ENCODE results near the gene PCSK6. TPM values are rescaled to one million over a fixed set of nuclear protein-coding genes. Genes with fewer than 3 reads are reported as not detected.

The PCSK6 gene
- total RNA-seq, 2 experiments from 2014 or later, result 1.1 to 1.3 TPM

DNA sequence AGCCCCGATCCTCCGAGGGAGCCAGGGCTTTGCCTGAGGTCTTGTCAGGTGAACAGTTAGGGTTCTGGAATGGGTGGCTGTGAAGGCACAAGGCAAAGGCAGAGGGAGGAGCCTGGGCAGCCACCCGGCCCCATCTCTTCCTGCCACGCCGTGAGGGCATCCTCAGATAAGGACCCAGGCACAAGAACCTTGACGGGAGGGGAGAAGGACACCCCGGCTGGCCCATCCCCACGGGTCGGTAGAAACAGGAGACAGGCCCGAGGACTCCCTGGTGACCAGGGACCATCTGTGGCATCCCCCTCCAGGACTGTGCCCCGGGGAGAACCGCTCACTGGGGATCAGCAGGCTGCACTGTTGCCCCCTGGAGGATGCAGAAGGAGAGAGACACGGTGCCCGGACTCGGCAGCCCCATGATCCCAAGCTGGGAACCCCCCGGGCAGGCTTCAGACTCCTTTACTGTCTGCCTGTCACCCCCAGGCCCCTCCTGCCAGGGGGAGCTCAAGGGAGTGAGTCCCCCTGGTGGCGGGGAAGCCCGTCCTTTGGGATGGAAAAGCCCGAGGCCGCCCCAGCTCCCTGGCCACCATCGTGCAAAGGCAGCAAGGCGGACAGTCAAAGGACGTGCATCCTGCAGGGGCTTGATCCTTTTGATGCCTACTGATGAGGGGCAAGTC is 12.3 kb upstream of the PCSK6 start:
- POLR2A ChIA-PET, result no interaction called here
- CTCF ChIA-PET, result interaction anchor here (1.4 kb wide), 1 partner anchor 8 kb away, joined by 3 read pairs; no protein-coding TSS in a partner anchor

DNA sequence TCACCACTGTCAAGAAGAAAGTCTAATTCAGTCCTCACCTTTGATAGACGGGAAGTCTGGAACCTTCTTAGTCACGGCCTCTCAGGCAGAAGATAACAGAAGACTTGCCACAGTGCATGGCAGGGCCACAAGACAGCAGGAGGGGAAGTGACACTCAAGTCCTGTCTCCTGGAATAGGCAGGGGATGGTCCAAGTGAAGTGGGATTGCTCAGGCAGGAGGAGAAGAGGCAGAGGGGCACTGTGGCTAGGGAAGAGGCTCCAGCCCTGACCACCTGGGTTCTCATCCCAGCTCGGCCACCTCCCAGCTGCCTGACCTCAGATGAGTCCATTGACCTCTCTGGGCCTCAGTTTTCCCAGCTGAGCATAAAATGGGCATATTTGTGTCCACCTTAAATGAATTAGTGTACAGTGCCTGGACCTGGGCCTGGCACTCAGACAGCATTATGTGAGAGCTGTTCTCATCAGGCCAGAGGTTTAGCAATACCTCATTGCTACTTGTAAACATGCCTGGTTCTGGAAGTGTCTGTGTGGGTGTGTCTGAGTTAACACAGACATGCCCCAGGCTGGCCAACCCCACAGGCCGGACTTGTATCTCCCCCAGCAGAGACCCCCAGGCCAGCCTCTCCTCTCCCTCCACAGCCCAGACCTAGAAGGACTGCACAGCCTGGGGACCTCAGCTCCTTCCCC is 11.5 kb upstream of the PCSK6 start:
- POLR2A ChIA-PET, result no interaction called here

DNA sequence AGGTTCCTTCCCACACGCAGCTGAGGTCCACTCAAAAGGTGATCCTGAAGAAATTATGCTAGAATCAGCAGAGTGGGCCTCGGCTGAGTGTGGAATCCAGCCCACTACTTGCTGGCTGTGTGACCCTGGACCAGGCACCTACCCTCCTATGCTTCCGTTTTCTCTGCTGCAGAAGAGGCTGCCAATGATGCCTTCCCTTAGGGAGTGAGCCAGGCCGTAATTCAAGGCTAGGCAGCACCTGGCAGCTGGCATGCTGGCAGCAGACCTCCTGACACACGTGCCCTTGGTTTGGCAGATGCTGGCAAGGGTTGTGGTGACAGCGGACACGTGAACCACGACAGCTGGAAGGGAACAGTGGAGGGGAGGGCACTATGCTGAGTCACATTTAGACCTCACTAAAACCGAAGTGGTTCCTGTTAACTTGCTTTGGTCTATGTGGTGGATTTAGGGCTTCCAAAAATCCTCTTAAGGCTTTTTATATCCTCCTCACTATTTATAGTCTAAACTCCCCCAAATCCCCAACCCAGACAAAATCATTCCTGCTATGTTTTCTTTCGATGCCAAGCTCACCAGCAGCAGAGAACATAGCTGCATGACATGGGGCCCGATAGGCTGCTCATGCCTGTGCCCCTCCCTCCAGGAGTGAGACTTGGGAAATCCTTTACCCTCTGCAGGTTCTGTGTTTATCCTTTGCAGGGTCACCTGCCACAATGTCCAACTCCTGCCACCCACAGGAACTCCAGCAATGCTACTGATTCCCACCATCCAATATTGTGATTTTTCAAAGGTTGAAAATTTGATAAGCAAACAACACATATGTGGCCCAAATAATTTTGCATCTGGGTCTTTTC is 10.6 kb upstream of the PCSK6 start:
- ChIA-PET CTCF (no interaction called here), POLR2A (no interaction called here)

More for the DNA sequence above, 11.5 kb upstream of the PCSK6 start:
- CTCF ChIA-PET, result interaction anchor here (1.4 kb wide), 1 partner anchor 9 kb away, joined by 3 read pairs; no protein-coding TSS in a partner anchor

DNA sequence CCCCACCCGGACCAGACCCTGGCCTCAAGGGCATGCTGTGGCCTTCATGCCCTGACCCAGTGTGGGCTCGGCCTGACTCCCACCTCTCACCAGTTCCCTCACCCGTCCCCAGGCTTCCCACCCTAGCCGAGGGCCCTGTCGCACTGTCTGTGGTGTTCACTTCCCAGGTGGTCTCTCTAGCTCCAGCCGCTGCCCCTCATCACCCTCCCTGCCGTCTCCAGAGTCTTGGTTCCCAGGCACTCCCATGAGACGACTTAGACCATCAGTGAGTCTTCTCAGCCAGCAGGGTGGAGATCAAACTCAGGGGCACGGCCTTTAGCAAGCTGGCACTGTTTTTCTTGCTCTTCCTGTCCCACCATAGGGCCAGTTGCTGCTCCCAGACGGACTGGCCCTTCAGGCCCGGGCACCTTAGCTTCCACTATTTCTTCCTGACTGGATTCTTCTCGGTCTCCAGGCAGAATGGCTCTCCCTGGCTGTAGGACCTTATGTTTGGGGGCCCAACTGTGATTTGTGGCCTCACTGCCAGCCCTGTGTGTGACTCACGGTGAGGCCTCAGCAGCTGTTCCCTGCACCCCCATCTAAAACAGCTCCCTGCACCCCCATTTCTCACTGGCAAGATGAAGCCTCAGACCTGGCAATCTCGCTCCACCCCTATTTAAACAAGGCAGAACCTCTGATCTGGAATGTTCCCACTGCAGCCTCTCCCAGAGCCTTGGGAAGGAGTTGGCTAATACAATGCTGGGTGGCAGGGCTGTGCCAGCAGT is 9.4 kb upstream of the PCSK6 start:
- ChIA-PET CTCF (no interaction called here), POLR2A (no interaction called here)

DNA sequence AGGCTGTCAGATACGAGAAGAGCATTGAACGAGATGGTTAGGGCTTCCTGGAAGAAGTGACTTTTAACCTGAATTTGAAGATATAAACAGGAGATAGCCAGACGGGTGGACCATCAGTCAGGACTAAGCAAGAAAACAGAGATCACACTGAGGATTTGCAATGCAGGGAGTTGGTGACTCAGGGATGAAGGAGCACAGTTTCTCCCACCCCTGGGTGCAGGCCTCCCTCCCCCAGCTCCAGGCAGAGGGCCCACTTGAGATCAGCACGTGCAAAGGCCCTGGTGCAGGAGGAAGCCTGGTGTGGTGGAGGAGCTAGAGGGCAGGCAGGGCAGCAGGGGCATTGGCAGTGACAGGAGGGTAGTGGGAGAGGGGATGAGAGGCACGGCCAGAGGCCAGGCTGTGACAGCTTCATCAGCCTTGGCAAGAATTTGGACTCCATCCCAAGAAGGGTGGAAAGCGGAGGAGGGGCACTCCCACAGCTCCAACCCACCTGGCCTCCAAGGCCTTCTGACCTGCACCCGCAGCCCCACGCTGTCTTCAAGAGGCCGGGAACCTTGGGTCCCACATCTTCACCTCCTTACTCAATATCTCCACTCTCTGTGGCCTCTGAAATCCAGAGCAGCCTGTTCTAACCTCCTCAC is 8.7 kb upstream of the PCSK6 start:
- CTCF ChIA-PET, result no interaction called here
- POLR2A ChIA-PET, result no interaction called here

DNA sequence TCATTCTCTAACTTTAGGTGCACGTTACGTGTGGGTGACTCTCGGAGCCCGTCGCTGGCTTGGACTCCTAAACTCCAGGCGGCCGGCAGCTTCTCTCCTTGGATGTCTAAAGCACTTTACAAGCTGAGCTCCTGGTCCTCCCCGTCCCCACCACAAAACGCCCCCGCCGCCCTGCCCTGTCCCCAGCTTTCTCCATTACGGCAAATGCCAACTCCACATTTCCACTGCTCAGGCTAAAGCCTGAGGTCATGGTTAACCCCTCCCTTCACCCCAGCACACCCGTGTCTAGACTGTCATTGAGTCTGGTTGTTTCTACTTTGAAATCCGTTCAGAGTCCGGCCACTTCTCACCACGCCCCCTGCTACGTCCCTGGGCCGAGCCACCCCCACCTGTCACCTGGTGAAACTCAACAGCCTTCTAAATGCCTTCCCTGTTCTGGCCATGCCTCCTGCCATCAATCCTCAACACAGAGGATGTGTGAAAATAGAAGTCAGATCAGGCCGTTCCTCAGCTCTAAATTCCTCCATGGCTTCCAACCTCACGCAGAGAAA is 8.1 kb upstream of the PCSK6 start:
- POLR2A ChIA-PET, result no interaction called here
- CTCF ChIA-PET, result no interaction called here

DNA sequence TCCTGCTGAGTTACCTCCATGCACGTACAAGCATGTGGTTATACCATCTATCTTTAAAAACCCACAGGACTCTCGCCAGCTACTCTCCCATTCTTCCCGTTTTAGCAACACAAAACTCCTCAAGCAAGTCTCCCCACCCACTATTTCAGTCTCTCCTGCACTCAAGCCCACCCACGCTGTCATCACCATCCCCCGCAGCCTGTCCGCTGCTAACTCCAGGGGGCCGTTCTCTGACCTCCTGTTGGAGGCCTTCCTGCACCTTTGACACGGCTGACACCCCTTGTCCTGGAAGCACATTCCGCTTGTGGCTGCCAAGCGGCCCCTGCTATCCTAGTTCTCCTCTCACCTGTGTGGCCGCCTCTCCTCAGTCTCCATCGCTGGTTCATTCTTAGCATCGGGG is 7.5 kb upstream of the PCSK6 start:
- CTCF ChIA-PET, result no interaction called here
- POLR2A ChIA-PET, result no interaction called here

DNA sequence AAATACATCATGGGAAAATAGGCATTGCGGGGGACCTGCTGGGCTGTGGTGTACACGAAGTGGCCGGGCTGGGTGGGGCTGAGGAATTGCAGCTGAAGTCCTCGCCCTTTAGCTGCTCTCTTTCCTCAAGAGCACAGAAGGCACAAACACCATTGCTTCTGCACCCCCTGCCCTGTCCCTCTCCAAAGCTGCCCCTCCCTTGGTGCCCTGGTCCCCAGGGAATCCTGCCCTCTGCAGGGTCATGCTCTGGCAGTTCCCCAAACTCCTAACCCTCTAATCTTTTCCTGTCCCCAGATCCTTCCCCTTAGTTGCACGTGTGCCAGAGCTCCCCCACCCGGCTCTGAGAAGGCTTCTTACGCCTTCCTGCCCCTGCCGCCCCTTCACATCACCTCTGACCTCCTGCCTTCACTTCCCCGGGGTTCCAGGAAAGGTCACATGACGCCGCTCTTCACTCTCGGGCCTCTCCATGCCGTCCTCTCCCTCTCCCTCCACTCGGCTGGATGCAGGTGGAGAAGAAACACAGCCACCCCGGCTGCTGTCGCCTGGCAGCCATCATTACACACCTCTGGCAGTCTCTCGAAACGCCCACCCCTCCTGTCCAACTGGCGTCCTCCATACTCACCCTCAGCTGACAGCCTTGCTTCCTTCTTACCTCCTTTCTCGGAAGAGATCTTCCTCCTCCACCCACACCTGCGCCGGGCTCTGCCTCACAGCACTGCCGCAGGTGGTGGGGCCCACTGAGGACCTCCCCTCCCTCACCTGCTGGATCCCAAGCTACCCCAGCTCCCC is 6.9 kb upstream of the PCSK6 start:
- ChIA-PET CTCF (no interaction called here), POLR2A (no interaction called here)

DNA sequence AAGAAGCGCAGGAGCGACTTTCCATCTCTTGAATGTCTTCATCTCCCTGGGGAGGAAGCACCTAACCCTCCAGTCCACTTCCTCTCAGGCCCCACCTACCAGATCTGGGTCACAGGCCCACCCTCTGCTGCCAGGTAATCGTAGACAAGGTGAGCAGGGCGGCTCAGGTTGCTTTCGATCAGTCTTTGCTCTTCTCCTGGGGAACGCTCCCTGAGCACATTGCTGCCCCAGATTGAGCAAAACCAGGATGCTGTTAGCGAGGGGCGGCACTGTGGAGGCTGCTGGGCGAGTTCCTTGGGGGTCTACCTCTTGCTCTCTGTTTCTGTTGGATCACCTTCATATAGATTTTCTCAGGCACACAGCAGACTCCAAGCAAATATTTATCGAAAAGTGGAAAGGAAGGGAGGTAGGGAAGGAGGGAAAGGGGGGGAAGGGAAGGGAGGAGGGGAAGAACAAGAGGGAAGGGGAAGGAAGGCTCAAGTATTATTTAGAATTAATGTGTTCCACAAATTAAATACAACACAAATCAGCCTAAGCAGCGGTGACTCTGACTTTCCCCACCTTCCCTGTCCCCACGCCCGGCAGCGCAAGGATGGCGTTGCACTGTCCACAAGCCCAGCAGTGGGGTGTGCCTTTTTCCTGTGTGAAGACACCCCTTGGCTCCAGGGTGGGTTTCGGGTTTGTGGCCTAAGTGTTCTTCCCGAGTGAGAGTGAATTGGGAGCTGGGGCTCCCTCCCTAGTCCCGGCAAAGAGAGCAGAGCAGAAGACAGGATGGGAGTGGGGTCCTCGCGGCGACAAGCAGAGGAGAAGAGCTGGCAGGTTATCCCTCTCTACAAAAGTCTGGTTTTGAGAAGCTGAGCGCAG is 6.1 kb upstream of the PCSK6 start:
- POLR2A ChIA-PET, result no interaction called here
- CTCF ChIA-PET, result no interaction called here

DNA sequence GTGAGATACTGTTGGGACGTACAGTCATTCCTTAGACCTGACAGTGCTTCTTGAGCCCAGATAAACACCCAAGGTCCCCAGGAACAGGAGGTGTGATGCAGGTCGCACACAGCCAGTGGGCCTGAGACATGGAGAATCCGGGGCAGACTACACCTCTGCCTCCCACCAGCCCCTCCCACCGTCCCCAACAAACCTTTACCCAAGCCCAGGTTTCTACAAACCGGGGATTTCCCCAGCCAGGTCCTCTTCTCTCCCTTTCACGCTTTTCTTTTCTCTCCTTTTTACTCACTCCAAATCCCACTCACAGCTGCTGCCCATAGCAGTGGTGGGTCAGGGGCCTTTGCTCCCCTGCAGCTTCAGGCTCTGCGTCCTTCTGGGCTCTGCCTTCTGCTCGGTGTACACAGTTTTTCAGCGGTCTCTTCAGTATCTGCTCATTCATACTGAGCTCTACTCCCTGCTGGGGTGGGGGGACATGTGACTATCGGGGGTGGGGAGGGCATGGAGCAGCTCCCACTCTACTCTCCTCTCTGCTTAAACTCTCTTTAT is 4.8 kb upstream of the PCSK6 start:
- CTCF ChIA-PET, result no interaction called here
- POLR2A ChIA-PET, result no interaction called here

DNA sequence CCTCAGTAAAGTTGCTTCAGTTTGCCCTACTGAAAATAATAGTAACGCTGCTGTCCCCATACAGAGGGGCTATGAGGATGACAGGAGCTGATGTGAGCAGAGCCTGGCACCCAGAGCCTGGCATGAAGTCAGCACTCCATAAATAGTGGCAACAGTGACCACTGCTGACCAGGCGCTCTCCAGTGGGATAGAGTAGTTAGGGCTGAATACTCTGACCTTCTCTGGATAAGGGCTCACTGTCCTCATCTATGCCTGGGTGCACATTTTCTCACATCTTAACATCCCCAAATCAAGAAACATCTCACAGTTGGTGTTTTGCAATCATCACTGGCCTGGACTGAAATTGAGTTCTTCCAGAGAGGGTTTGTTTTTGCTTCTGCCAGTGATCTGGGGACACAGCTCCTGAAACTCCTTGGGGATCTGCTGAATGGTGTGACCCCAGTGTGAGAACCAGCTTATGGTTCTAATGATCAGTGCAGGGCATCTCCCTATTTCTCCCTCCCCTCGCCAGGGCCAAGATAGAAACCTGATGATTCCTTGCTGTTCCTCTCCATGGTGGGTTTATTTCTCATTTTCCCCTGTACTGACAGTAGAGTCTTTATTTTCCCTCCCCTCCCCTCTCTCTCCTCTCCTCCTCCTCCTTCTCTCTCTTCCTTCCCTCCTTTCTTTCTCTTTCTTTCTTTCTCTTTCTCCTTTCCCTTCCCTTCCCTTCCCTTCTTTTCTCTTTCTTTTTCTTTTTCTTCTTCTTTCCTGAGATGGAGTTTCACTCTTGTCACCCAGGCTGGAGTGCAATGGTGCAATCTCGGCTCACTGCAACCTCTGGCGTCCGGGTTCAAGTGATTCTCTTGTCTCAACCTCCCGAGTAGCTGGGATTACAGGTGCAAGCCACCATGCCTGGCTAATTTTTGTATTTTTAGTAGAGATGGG is 3.5 kb upstream of the PCSK6 start:
- CTCF ChIA-PET, result no interaction called here
- POLR2A ChIA-PET, result no interaction called here

DNA sequence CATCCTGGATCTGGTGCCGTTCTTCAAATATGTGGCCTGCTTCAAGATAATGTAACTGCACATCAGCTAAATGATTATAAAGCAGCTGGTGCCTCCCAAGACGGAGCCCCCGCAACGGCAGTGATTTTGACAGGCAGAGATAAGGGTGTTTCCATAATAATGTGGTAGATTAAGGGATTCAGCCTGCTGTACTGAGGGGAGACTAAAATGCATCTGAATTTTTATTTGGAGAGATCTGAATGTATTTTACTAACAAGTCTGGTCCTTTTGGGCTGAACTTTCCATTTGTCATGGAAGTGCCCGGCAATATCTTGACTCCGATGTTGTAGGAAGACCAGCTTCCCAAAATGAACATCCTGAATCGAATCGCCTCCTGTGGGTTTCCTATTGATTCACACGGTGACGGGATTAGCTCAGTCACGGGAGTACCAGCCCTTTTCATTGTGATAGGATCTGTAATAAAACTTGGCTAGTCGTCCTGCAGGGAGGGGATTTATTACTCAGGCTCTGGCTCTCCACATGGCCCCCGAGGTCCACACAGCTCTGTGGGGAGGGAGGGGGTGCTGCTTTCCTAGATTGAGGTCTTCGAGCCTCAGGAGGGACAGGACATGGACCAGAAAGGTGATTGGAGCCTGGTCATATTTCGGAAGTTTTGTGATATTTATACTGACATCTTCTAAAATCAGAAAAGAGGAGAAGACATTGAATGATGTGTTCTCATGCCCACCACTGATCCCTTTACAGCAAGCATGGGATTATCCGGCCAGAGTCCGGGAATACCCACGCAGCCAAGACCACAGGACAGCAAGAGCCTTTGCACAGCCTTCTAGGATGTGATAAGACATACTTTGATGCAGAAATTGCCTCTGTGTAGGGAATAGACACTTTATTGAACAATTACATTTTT is 2.5 kb upstream of the PCSK6 start:
- CTCF ChIA-PET, result no interaction called here

DNA sequence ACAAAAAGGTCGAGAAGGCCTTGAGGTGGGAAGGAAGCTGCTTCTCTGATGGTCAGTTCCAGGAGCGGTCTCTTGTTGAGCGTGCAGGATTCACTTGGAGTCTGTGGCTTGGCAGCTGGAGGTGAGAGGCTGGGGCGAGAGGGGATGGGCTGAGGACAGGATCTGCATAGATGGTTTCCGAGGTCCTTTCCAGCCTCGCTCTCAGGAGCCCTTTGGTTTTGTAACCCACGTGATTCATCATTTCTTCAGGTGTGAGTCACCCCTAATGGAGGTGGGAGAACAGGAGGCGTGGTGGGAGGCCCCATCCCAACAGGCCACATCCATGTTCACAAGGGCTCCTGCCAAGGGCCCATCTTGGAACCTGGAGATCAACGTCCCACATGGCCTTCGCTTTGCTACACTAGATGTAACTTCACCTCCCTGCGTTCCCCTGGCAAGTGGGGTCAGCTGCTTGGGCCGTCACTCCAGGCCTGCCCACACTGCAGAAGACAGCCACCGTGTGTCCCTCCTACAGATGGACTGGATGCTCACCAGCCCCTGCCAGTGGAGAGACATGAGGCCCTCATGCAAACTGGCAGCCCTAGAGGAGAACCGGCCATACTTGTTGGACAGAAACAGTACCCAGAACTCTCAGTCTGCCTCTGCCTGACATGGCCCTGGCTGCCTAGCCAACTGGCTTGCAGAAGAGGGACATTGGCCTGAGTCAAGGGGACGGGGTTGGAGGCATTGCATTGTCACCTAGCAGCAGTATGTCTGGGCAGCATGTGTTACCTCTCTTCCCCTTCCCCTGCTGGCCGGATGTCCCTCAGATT is 1.6 kb upstream of the PCSK6 start:
- CTCF ChIA-PET, result no interaction called here
- POLR2A ChIA-PET, result no interaction called here

More for the DNA sequence above, 2.5 kb upstream of the PCSK6 start:
- POLR2A ChIA-PET, result no interaction called here

DNA sequence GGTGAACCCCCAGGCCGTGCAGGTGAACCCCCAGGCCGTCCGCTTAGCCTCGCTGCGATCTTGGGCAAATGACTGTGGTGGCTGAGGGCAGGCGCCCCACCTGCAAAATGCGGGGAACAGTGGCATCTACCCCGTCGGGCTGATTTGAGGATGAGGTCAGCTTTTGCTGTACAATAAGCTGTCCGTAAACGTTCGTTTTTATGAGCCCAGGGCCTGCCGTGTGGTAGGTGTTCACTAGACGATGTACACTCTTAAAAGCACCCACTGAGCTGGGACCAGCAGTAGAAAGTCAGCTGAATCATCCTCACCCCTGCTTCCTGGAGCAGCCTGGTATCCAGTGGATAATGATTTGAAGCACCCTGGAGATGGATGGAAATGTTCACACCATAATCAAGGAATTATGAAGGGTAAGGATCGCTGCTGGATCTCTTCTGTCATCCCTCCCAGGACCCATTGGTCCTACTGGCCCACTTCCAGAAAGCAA is 943 bp upstream of the PCSK6 start:
- POLR2A ChIA-PET, result no interaction called here
- CTCF ChIA-PET, result no interaction called here

DNA sequence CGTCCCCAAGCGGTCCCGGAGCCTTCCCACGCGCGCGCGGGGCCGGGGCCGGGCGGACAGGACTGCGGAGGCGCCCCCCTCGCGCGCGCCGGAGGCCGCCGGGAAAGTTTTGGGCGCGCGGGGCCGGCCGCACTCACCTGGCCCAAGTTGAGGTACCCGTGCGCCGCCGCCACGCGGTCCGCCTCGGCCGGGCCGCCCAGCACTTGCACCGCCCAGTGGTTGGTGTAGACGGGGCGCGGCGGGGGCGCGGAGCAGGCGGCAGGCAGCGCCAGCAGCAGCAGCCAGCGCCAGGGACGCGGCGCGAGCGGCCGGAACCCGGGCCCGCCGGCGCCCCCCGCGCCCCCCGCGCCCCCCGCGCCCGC is 289 bp downstream of the PCSK6 start:
- ChIA-PET CTCF (no interaction called here), POLR2A (no interaction called here)

Data from activated CD8-positive, alpha-beta memory T cell treated with anti-CD3 and anti-CD28 coated beads for 36 hours (primary cell).